Measurements from ENCODE around the gene RASSF4.

Gene RASSF4

GRCh38 chr10:44959247-44960087 is at the start of gene RASSF4:
TSS of gene RASSF4 (plus strand) at chr10:44959802. CDS start at chr10:44970203, 10,401 bp downstream.
- DNase-seq, result peak; percentile 68

DNA sequence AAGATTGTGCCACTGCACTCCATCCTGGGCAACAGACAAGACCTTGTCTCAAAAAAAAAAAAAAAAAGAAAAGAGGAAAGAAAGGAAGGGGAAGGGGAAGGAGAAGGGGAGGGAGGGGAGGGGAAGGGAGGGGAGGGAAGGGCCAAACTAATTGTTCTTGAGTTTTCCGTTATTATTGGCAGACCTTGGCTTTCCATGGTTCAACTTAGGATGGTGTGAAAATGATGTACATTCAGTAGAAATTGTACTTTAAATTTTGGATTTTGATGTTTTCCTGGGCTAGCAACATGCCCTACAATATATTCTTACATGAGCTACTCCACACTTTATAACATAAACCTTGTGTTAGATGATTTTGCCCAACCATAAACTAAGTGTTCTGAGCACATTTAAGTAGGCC is 49.7 kb upstream of the RASSF4 start:
- DNase-seq, result no peak

DNA sequence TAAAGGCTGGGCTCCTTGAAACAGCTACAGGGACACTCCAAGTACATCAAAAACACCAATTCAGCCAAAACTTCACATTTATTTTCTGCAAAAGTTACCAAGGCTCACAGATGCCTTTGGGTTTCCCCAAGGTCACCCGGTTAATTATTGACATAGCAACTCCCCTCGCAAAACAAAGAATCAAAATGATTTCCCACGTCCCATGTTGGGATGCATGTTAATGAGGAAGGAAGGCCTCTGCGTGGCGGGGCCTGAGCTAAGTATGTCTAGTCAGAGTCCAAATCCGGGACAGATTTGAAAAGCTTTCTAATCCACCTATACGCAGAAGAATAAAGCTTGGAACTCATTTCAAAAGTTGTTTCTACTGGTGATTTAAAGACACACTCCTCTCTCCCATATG is 49.0 kb upstream of the RASSF4 start:
- DNase-seq, result no peak

DNA sequence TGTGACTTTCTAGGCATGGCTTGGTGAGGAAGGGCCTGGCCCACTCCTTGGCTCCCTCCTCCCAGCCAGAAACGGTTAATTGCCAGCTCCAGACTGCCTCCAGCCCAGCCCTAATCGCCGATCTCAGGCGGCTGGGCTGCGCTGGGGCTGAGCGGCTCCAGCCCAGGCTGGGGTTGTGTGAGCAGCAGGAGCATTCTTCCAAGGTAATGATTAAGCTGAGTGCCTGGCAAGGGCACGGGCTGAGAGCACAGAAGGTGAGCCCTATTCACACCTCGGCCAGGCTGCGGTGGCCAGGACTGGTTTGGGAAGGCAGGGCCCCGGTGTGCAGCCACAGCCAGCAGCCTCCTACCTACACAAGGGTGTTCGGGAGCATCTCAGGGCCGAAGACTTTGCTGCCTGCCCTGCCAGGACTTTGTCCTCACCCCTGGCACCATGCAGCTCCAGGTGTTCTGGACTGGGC is 48.5 kb upstream of the RASSF4 start, which contains the start of gene TMEM72:
Gene TMEM72 (plus strand): TSS at position 257 of the 460 bp plus-strand sequence. CDS start 176 bp downstream, at position 433.
- DNase-seq, result no peak

DNA sequence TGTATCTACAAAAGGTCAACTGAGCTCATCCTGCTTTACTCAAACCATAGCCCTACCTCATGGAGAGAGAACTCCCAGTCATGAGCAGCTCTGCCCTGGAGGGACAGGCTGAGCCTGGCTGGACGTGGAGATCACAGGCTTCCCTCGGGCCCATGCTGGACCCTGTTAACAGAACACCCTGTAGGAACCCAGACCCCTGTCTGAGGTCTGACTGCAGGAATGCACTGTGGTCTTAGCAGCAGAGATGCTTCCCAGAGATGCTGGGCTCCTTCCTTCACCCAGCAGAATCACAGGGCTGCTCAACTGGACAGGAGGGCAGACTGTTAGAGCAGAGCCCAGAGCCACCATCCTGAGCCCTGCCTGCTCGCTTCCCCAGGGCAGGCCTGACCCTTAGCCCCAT is 47.7 kb upstream of the RASSF4 start:
- DNase-seq, result no peak

- DNase-seq, result no peak
Measured at GRCh38 chr10:44913350-44914081, 46.1 kb upstream of the RASSF4 start.

GRCh38 chr10:44914891-44915290 is 44.7 kb upstream of the RASSF4 start:
- no peak for DNase-seq

GRCh38 chr10:44916429-44916828 is 43.2 kb upstream of the RASSF4 start:
- DNase-seq, result no peak

DNA sequence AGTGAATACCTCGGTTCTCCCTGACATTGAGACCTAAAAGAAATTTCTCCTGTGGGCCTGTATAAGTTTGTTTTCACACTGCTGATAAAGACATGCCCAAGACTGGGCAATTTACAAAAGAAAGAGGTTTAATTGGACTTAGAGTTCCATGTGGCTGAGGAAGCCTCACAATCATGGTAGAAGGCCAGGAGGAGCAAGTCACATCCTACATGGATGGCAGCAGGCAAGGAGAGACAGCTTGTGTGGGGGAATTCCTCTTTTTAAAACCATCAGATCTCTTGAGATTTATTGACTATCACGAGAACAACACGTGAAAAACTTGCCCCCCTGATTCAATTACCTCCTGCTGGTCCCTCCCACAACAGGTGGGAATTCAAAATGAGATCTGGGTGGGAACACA is 41.8 kb upstream of the RASSF4 start:
- DNase-seq, result no peak

- DNase-seq, result no peak
Measured at GRCh38 chr10:44920252-44920651, 39.4 kb upstream of the RASSF4 start.

- DNase-seq, result no peak
Measured at GRCh38 chr10:44921061-44921460, 38.5 kb upstream of the RASSF4 start.

GRCh38 chr10:44921506-44921905 is 38.1 kb upstream of the RASSF4 start:
- no peak for DNase-seq

DNA sequence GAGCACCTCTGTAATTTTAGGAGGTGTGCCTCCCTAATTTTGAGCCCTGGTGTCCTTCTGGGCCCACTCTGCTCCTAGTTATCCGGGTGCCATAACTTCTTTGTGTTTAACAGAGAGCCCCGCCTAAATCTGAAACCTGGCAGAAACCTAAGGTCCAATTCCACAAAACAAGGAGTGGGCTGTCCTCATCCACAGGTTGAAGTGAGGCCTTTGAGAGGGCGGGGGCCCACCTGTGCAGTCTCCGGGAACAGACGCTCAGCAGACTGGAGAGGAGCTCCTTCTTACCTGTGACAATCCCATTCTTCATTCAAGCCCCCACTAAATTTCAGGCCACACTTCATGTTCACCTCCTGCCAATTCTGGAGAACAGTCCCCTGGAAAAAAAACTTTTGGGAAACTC is 37.6 kb upstream of the RASSF4 start:
- DNase-seq, result no peak

DNA sequence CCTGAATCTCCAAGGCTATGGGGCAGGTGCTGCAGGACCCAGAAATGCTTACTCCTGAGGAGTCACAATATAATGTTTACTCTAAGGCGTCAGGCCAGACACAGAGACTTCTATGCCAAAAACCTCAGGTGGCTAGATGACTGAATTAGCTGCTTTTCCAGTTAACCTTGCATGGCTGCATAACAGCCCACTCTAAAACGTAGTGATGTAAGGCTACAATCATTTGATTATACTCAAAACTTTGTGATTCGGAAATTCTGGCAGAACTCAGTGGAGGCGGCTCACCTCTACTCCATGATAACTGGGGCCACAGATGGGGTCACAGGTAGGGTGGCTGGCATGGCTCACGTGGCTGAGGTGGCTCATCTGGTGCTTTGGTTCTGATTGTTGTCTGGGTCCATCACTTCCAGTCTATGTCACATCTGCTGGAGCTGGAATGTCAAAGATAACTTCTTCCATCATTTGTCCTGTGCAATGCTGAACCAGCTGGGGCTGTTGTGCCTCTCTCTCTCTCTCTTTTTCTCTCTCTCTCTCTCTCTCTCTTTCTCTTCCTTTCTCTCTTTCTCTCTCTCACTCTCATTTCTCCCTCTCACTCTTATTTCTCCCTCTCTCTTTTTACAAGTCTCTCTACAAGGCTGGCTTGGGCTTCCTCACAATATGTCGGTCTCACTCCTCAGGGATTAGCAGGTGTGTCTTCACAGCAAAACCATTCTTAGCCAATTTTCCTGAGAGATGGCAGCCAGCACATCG is 36.6 kb upstream of the RASSF4 start:
- DNase-seq, result no peak

GRCh38 chr10:44923611-44924010 is 36.0 kb upstream of the RASSF4 start:
- DNase-seq, result no peak

DNA sequence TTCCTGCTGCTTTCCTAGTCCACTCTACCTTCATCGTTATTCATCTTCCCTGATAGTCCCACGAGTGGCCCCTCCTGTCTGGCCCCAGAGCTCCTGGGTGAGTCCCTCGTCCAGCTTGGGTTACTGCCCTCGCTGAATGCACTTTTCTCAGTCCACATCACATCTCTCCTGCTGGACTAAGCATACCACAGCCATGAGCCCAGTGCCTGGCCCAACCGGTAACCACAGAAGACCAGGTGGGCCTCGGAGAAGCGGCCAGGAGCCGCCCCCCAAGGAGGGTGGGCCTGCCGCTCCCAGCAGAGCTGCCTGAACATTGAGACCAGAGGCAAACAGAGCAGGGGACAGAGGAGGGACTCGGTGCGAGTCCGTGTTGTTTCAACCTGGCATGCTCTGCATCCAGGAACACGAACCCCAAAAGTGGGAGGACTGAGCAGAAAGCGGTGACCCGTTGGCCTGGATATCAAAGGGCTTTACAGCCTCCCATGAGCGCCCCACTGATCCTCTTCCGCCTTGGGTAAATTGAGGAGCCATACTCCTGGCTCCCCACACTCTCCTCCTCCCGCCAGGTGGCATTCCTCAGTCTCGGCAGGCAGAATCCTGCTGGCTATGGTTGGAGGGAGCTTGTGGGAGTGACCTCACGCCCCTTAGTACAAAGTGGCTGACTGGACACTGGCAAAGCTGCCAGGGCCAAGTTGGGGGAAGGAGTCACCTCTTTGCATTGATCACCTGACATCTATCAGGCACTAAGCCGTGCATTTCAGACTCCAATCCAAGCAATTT is 35.2 kb upstream of the RASSF4 start:
- no peak for DNase-seq

- DNase-seq, result no peak
Measured at GRCh38 chr10:44925224-44925623, 34.4 kb upstream of the RASSF4 start.

- no peak for DNase-seq
Measured at GRCh38 chr10:44925811-44926750, 33.5 kb upstream of the RASSF4 start.

DNA sequence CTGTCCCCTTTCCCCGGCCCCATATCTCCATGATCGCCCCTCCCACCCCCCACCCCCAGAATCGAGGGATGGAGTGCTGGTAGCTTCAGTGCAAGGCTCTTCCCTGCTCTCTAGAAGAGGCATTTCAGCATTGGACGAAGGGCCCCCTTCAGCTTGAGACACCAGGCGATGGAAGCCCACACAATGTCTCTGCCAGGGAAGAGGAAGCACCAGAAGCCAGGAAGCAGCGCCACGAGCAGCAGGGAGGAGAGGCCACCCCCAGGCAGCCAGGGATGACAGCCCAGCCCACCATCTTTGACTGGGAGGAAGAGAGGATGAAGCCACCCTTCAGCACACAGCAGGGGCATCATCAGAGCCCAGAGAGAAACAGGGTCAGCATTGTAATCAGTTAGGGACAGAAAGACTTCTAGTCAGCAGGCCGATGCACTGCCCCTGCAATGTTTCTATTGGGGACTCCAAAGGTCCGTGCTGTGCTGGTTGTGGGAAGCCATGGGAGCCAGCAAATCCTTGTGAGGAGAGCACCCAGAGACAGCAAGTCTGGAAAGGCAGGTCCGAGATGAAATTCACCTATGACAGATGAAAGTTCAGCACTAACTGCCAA is 32.8 kb upstream of the RASSF4 start:
- no peak for DNase-seq

GRCh38 chr10:44927352-44927751 is 32.2 kb upstream of the RASSF4 start:
- DNase-seq, result no peak

GRCh38 chr10:44928462-44928861 is 31.1 kb upstream of the RASSF4 start:
- DNase-seq, result no peak
